ENCODE measurements around the gene CENPE.

DNA sequence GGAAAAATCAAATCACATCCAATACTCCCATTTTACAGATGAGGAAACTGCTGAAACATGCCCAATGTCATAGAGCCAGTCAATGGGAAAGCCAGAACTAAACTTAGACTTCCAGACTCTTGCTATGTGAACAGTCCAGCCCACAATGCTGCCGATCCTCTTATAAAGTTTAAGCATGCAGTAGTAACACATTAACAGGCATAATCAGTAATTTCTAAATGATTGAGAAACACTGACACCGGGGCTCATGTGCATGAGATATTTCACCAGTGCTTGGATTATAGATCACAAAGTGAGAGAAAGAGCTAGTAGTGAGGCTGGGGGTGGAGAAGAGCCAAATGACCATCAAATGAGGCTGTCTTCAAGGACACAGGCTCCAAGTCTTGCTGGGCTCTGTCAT, 101.0 kb downstream of the CENPE start:
- TF ChIP-seq CTCF (IDR thresholded peaks at IDR 0.05) (no peak), EZH2phosphoT487 (IDR thresholded peaks at IDR 0.05) (no peak), EZH2 (IDR thresholded peaks at IDR 0.05) (no peak)

Data from neural progenitor cell (in vitro differentiated cells).